ENCODE data around the gene GLA.

DNA sequence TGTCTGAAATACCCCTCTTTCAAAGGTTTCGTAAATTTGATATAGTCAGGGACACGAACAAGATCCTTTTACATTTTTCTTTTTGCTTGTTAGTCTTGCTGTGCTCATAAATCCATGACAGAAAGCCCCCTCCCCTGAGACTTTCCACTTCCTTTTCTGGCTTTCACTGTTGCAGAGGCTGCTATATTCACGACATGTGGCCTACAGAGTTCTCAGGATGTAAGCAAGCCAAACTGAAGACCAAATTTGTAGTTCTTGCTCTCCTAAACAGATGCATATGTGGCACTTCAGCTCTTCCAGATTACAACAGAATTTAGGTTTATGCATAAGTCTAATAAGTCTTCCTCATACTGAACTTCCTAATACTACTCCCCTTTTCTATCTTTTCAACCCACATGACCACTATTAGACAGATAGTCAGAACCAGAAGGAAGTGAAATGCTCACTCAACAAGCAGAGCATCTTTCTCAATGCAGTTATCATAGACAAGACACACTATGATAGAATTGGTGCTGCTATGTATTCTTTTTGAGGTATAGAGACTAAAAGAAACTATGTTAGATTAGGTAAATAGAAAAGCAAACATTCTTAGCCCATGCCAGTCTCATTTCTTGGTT lies 36.7 kb downstream of the GLA start:
- no peak for TF ChIP-seq EZH2phosphoT487 (IDR thresholded peaks at IDR 0.05)
- TF ChIP-seq CTCF (IDR thresholded peaks at IDR 0.05): no peak
- no peak for TF ChIP-seq EZH2 (IDR thresholded peaks at IDR 0.05)
